ENCODE results near the gene ADD3.

Gene ADD3

DNA sequence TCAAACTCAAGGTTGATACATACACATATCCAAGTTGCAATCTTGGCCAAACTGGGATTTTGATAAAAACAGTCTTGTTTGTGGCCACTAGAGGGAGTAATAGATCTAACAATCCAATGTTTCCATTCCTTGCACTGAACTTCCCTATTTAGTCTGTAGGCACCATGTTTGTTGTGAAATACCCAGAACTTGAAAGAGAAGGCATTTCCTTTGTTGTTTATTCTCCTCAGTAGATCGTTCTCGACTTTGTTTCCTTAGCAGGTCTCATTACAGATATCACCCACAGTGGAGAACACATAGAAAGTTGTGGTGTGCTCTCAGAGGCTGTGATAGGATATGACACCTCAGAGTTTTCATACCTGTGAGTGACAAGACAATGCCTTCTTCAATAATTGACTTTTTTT, 129.4 kb downstream of the ADD3 start:
- H3K9me3 ChIP-seq = no peaks in the 10 kb centered on the region
- peaks cover 3 to 16% (median 5%) of the 10 kb centered on the region in 3 donors for H3K36me3 ChIP-seq
- H3K27me3 ChIP-seq = no peaks in the 10 kb centered on the region
- H3K27ac ChIP-seq = peak overlapping the region; percentile 5 to 33
- no peak for DNase-seq
- H3K4me3 ChIP-seq = no peak overlapping the region
- TF ChIP-seq, protein P1, sequence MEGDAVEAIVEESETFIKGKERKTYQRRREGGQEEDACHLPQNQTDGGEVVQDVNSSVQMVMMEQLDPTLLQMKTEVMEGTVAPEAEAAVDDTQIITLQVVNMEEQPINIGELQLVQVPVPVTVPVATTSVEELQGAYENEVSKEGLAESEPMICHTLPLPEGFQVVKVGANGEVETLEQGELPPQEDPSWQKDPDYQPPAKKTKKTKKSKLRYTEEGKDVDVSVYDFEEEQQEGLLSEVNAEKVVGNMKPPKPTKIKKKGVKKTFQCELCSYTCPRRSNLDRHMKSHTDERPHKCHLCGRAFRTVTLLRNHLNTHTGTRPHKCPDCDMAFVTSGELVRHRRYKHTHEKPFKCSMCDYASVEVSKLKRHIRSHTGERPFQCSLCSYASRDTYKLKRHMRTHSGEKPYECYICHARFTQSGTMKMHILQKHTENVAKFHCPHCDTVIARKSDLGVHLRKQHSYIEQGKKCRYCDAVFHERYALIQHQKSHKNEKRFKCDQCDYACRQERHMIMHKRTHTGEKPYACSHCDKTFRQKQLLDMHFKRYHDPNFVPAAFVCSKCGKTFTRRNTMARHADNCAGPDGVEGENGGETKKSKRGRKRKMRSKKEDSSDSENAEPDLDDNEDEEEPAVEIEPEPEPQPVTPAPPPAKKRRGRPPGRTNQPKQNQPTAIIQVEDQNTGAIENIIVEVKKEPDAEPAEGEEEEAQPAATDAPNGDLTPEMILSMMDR (IDR thresholded peaks at IDR 0.05) = peak; percentile 68 to 96
- H3K4me1 ChIP-seq = peaks cover 0 to 15% (median 5%) of the 10 kb centered on the region in 4 donors
- intact Hi-C loops (cut with DNase I; ENCODE audit: low total_unique reads) = loop anchor here (5.0 to 10.0 kb wide), 4 partner anchors 90 to 252 kb away; partner anchors contain the start of gene SMNDC1

DNA sequence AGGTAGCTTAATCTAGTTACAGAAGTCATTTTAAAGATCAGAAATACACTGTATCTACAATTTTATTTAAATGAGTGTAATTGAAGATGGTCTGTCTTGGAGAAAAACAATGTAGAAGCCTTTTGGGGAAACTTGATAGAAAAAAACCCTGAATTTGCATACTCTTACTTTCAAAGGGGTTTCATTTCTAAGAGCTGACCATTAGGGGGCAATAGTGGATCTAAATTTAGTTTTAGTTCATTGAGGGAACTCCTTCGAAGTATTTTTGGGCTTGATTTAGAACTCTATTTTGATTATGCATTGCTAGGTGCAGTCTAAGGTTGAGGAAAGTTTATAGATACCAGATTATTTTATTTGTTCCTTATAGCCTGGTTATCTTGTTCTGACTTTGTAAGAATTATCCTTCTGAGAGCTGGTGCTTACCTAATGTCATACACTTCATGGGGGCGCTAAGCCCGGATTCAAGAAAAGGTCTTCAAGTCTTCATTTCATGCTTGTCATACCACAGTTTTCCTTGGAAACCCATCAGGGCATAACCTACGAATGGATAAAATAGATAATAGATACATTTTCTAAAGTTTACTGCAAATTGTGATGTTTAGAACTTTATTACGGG, 130.5 kb downstream of the ADD3 start:
- peaks cover 0 to 10% (median 0%) of the 10 kb centered on the region in 3 donors for H3K36me3 ChIP-seq
- H3K27ac ChIP-seq = no peak overlapping the region
- TF ChIP-seq, protein P1 (IDR thresholded peaks at IDR 0.05) = peak; percentile 65 to 66
- H3K4me3 ChIP-seq = no peak overlapping the region
- no peaks in the 10 kb centered on the region for H3K9me3 ChIP-seq
- peaks cover 0 to 17% (median 5%) of the 10 kb centered on the region in 4 donors for H3K4me1 ChIP-seq
- DNase-seq = no peak
- intact Hi-C loops (cut with DNase I; ENCODE audit: low total_unique reads) = loop anchor here (5.0 to 10.0 kb wide), 4 partner anchors 89 to 254 kb away; partner anchors contain the start of gene SMNDC1
- no peaks in the 10 kb centered on the region for H3K27me3 ChIP-seq

DNA sequence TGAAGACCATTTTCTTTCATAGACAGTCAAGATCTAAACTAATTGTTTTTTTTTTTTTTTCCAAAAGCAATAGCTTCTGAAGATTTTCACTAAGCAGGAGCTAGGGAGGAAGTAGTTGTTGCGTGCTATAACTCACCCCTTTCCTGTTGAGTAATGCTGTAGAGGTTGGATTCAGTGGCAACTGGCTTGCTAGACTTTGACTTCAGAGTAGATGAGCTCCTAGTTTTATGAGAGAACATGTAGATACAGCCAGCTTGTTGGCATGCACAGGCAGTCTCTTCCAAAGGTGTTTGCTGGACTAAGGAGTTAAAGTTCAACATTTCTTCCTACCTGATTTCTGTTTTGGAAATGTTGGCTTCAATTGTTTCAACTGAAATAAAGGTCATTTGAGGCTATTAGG, 133.4 kb downstream of the ADD3 start:
- no peak overlapping the region for H3K27ac ChIP-seq
- intact Hi-C loops (cut with DNase I; ENCODE audit: low total_unique reads) = loop anchor here (5.0 kb wide), 1 partner anchor 66 kb away; the partner anchor contains the start of gene MXI1

DNA sequence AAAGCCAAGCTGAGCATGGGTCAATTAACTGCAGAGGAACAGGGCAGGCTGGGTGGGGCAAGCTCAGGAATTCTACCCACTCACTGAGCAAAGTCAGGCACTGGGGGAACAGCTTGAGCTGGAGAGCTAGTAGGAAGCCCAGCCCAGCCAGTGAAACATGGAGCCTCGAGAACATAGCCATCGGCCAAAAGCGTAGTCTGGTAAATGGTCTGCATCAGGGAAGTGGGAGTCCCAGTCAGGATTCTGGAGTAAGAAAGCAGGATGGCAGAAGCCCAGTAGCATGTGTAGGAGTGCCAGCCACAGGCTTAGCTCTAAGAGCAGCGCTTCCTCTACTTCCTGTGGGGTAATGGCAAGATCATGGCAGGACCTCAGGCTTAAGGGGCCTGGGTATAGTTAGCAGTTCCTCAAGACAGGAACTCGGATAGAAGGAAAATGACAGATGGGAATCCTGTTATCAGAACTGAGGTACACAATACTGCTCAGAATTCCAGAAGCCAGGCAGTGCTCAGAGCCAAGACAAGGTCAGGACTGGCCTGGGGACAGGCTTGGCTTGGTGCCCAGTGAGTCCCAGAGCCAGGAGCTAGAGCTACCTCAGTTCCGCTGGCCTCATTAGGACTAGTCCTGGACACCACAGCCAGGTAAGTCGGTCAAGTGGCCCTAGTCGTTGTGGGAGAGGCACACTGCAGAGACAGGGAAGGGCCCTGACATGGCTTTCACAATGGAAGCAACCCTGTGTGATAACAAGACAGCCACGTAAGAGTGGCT, 134.3 kb downstream of the ADD3 start:
- intact Hi-C loops (cut with DNase I; ENCODE audit: low total_unique reads) = loop anchor here (5.0 kb wide), 1 partner anchor 65 kb away; the partner anchor contains the start of gene MXI1
- Histone ChIP-seq H3K4me3 (no peak overlapping the region), H3K27me3 (no peaks in the 10 kb centered on the region), H3K4me1 (peaks cover 0 to 17% (median 5%) of the 10 kb centered on the region in 4 donors), H3K9me3 (no peaks in the 10 kb centered on the region), H3K27ac (no peak overlapping the region), H3K36me3 (no peaks in the 10 kb centered on the region)
- DNase-seq = no peak
- TF ChIP-seq, protein P1 (IDR thresholded peaks at IDR 0.05) = no peak

More for the DNA sequence above, 133.4 kb downstream of the ADD3 start:
- Histone ChIP-seq H3K27me3 (no peaks in the 10 kb centered on the region), H3K4me1 (peaks cover 0 to 17% (median 5%) of the 10 kb centered on the region in 4 donors), H3K36me3 (no peaks in the 10 kb centered on the region), H3K9me3 (no peaks in the 10 kb centered on the region), H3K4me3 (no peak overlapping the region)
- TF ChIP-seq, protein P1 (IDR thresholded peaks at IDR 0.05) = no peak
- no peak for DNase-seq

DNA sequence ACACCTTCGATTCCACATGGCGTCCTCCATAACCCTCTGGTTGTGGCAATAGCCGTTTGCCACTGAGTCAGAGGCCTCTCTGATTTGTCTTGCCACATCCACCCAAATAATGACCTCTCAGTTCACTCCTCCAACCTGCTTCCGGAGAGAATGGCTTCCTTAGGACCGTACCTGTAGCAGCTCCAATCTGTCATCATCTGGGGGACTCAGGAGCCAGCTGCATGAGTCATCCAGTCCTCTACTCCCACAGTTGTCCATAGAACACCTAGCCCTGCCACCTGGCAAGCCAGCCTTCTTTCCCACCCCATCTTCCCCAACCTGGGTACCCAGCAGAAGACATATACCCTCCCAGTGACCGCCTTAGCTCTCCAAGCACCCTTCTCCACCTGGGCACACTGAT, 135.2 kb downstream of the ADD3 start:
- no peak overlapping the region for H3K4me3 ChIP-seq
- no peaks in the 10 kb centered on the region for H3K27me3 ChIP-seq
- no peaks in the 10 kb centered on the region for H3K9me3 ChIP-seq
- no peaks in the 10 kb centered on the region for H3K36me3 ChIP-seq
- H3K27ac ChIP-seq = no peak overlapping the region
- intact Hi-C loops (cut with DNase I; ENCODE audit: low total_unique reads) = loop anchor here (5.0 kb wide), 1 partner anchor 64 kb away; the partner anchor contains the start of gene MXI1
- TF ChIP-seq, protein P1 (IDR thresholded peaks at IDR 0.05) = no peak
- H3K4me1 ChIP-seq = peaks cover 0 to 8% (median 5%) of the 10 kb centered on the region in 4 donors
- DNase-seq = no peak

Measured in tibial artery (tissue), 4 donors.